Measurements from ENCODE around the gene SYT17.

Gene SYT17

DNA sequence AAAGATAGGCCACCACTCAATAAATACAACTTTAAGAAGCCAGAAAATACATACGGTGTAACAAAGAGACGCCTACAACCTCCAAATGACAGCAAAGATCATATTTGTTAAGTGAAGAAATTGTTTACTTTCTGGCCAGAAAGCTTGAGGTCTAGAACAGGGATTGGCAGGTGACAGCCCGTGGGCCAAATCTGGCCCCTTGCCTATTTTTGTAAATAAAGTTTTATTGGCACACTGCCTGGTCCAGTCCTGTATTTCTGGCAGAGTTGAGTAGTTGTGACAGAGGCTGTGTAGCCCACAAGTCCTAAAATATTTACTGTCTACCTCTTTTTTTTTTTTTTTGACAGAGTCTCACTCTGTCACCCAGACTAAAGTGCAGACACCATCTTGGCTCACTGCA lies 114.1 kb downstream of the SYT17 start:
- no peak for ATAC-seq
- TF ChIP-seq ZNF565 (CRISPR knock-in tag; conservative IDR thresholded peaks at IDR 0.05; ENCODE audit: low read depth), result no peak
- no peak for TF ChIP-seq ZFP30 (CRISPR knock-in tag; IDR thresholded peaks at IDR 0.05)
- TF ChIP-seq TOX (CRISPR knock-in tag; IDR thresholded peaks at IDR 0.05; ENCODE audit: borderline replicate concordance), result no peak
- no peak for TF ChIP-seq ZFP3 (CRISPR knock-in tag; IDR thresholded peaks at IDR 0.05)
- no peak for TF ChIP-seq OSR1 (CRISPR knock-in tag; IDR thresholded peaks at IDR 0.05)
- TF ChIP-seq TCF4 (CRISPR knock-in tag; IDR thresholded peaks at IDR 0.05; ENCODE audit: borderline replicate concordance), result no peak
- no peak for TF ChIP-seq BACH2 (CRISPR knock-in tag; IDR thresholded peaks at IDR 0.05; ENCODE audit: borderline replicate concordance)
- TF ChIP-seq ZC3H10 (CRISPR knock-in tag; IDR thresholded peaks at IDR 0.05), result no peak
- no peak for TF ChIP-seq ZNF70 (CRISPR knock-in tag; IDR thresholded peaks at IDR 0.05)
- no peak for TF ChIP-seq CSRNP3 (CRISPR knock-in tag; IDR thresholded peaks at IDR 0.05)
- no peak for TF ChIP-seq SNAI2 (CRISPR knock-in tag; IDR thresholded peaks at IDR 0.05)

- ATAC-seq, result no peak
- TF ChIP-seq ZFP3 (CRISPR knock-in tag; IDR thresholded peaks at IDR 0.05), result no peak
- TF ChIP-seq BACH2 (CRISPR knock-in tag; IDR thresholded peaks at IDR 0.05; ENCODE audit: borderline replicate concordance), result no peak
- TF ChIP-seq RARB (CRISPR knock-in tag; IDR thresholded peaks at IDR 0.05), result no peak
- no peak for TF ChIP-seq PPARA (CRISPR knock-in tag; IDR thresholded peaks at IDR 0.05; ENCODE audit: borderline replicate concordance)
- no peak for TF ChIP-seq SNAI2 (CRISPR knock-in tag; IDR thresholded peaks at IDR 0.05)
- no peak for TF ChIP-seq CSRNP3 (CRISPR knock-in tag; IDR thresholded peaks at IDR 0.05)
These were observed 115.6 kb downstream of the SYT17 start for GRCh38 chr16:19283637-19284036.

- ATAC-seq, result peak; percentile 59
- 0 out of 2 replicates have a peak, but pooled peaks have one; percentile 29 for TF ChIP-seq SNAI2 (CRISPR knock-in tag; IDR thresholded peaks at IDR 0.05)
- no peak for TF ChIP-seq ZFP3 (CRISPR knock-in tag; IDR thresholded peaks at IDR 0.05)
These were observed 116.2 kb downstream of the SYT17 start for GRCh38 chr16:19284207-19284606.

DNA sequence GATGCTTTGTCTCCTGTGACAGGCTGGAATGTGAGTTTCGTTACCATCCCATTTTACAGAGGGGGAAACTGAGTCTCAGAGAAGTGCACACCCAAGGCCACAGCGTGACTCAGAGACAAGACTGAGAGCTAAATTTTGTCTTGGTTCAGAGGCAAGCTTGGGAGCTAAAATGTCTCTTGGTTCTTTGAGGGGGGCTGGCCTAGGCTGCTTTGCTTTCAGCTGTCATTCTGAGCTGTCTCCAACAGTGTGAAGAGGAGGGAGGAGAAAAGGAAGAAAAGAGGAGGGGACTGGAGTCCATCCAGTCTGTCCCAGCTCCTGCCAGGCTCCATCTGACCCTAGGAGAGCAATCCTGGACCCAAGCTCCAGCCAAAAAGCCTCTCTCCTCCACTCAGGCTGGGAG lies 117.4 kb downstream of the SYT17 start, which contains the start of gene CLEC19A:
CLEC19A (plus strand) TSS at position 301 of the 400 bp plus-strand sequence. CDS start 121 bp downstream, outside the sequence.
- no peak for TF ChIP-seq ESRRG (CRISPR knock-in tag; IDR thresholded peaks at IDR 0.05)
- no peak for TF ChIP-seq PATZ1 (CRISPR knock-in tag; IDR thresholded peaks at IDR 0.05; ENCODE audit: borderline replicate concordance)
- TF ChIP-seq OSR1 (CRISPR knock-in tag; IDR thresholded peaks at IDR 0.05), result no peak
- no peak for TF ChIP-seq BACH2 (CRISPR knock-in tag; IDR thresholded peaks at IDR 0.05; ENCODE audit: borderline replicate concordance)
- TF ChIP-seq TOX (CRISPR knock-in tag; IDR thresholded peaks at IDR 0.05; ENCODE audit: borderline replicate concordance), result no peak
- no peak for TF ChIP-seq CSDC2 (CRISPR knock-in tag; IDR thresholded peaks at IDR 0.05)
- no peak for TF ChIP-seq SNAI2 (CRISPR knock-in tag; IDR thresholded peaks at IDR 0.05)
- TF ChIP-seq CREB5 (CRISPR knock-in tag; IDR thresholded peaks at IDR 0.05; ENCODE audit: low read depth), result no peak
- TF ChIP-seq TSHZ2 (CRISPR knock-in tag; IDR thresholded peaks at IDR 0.05), result no peak
- TF ChIP-seq, protein P1, sequence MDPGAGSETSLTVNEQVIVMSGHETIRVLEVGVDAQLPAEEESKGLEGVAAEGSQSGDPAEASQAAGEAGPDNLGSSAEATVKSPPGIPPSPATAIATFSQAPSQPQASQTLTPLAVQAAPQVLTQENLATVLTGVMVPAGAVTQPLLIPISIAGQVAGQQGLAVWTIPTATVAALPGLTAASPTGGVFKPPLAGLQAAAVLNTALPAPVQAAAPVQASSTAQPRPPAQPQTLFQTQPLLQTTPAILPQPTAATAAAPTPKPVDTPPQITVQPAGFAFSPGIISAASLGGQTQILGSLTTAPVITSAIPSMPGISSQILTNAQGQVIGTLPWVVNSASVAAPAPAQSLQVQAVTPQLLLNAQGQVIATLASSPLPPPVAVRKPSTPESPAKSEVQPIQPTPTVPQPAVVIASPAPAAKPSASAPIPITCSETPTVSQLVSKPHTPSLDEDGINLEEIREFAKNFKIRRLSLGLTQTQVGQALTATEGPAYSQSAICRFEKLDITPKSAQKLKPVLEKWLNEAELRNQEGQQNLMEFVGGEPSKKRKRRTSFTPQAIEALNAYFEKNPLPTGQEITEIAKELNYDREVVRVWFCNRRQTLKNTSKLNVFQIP (CRISPR knock-in tag; IDR thresholded peaks at IDR 0.05; ENCODE audit: borderline replicate concordance, low read depth), result no peak
- TF ChIP-seq RARB (CRISPR knock-in tag; IDR thresholded peaks at IDR 0.05), result no peak
- TF ChIP-seq ZFP30 (CRISPR knock-in tag; IDR thresholded peaks at IDR 0.05), result no peak
- TF ChIP-seq PPARA (CRISPR knock-in tag; IDR thresholded peaks at IDR 0.05; ENCODE audit: borderline replicate concordance), result no peak
- TF ChIP-seq ARNTL (CRISPR knock-in tag; IDR thresholded peaks at IDR 0.05; ENCODE audit: borderline replicate concordance, low read depth), result no peak
- no peak for TF ChIP-seq ZFP3 (CRISPR knock-in tag; IDR thresholded peaks at IDR 0.05)
- no peak for TF ChIP-seq ZNF8 (CRISPR knock-in tag; IDR thresholded peaks at IDR 0.05)
- TF ChIP-seq ZC3H10 (CRISPR knock-in tag; IDR thresholded peaks at IDR 0.05), result no peak
- ATAC-seq, result no peak
